ENCODE measurements around the gene VPS35L.

- TF ChIP-seq POLR2A (IDR thresholded peaks at IDR 0.05; ENCODE audit: low read length) (no peak), GATA1 (IDR thresholded peaks at IDR 0.05; ENCODE audit: low read depth, low read length) (no peak)
These were observed 48.5 kb upstream of the VPS35L start for GRCh38 chr16:19506965-19507364.
